ENCODE measurements around the gene KMT2D.

The KMT2D gene

DNA sequence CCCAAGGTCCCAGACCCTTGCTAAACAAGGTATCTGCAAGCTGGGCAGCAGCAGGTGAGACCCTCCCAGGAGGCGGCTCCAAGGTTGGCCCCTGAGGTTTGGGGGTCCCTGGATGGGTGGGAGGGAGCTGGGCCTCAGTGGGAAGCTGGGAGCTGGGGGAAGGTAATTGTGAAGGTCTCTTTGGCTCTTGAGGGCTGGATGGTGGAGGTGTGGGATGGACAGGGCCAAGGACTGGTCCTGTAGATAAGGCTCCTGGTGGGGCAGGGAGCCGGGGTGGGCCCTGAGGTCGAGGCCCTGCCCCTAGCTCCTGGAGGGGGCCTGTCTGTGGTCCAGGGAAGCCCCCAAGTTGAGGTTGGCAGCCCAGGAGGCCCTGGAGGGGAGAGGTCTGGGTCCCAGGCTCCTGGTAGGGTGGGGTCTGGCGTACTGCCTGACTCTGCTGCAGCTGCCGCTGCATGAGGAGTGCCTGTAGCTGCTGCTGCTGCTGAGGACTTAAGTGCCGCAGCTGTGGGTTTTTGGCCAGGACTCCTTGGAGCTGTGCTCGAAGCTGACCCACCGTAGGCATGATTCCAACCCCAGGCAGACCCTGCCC, 28.9 kb downstream of the KMT2D start:
- Histone ChIP-seq H3K9ac (ENCODE audit: low read depth, low read length) (no peak overlapping the region), H3K4me3 (ENCODE audit: low read length) (no peak overlapping the region), H3K36me3 (ENCODE audit: insufficient read depth, low read length) (peaks cover 93% of the 10 kb centered on the region), H3K9me3 (ENCODE audit: insufficient read depth, low read depth, low read length) (no peaks in the 10 kb centered on the region), H3K27me3 (ENCODE audit: insufficient read depth, low read length) (no peaks in the 10 kb centered on the region), H3K4me1 (ENCODE audit: insufficient read depth, low read length) (no peaks in the 10 kb centered on the region), H3K27ac (ENCODE audit: low read depth, low read length) (no peak overlapping the region)
- WGBS, result 96% methylated on average over 8 of the region's 8 CpGs

DNA sequence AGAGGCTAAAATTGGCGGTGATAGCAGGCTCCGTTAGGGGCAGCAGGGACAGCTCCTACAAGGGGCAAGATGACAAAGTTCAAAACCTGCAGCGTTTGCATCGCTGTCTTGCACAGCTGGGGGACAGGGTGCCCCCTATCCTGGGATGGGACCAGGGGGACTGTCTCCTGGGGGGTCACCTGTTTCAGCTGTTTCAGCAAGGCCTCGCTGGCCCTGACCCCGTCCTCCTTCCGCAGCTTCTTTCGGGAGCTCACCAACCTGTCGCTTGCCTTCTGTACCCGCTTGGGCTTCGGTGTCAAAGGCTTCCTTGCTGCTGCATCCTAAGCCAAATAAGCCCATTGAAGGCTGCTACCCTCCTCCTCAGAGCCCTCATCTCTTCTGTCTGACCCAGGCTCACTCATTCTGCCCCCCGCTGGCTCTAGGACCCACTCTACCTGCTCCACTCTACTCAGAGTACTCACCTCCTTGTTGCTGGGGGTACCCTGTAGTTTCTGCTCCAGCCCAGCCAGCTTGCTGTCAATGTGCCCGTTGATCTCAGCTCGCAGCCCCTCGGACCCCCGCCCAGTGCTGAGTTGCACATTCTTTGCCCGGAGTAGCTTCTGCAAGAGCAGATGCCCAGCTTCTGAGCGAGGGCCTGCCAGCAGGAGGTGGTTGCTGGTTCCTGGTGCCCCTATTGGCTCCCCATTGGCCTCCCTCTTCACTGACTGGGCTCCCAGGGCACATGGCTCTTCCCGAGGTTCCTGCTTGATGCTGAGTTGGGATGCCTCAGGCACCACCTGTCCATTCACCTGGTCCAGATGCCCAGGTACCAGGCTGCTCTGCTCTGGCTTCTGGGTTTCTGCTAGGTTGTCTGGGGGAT, 29.7 kb downstream of the KMT2D start:
- Histone ChIP-seq H3K4me1 (ENCODE audit: insufficient read depth, low read length) (no peaks in the 10 kb centered on the region), H3K27me3 (ENCODE audit: insufficient read depth, low read length) (no peaks in the 10 kb centered on the region), H3K27ac (ENCODE audit: low read depth, low read length) (no peak overlapping the region), H3K9ac (ENCODE audit: low read depth, low read length) (no peak overlapping the region), H3K9me3 (ENCODE audit: insufficient read depth, low read depth, low read length) (no peaks in the 10 kb centered on the region), H3K36me3 (ENCODE audit: insufficient read depth, low read length) (peaks cover 94% of the 10 kb centered on the region), H3K4me3 (ENCODE audit: low read length) (no peak overlapping the region)
- 96% methylated on average over 19 of the region's 19 CpGs for WGBS

DNA sequence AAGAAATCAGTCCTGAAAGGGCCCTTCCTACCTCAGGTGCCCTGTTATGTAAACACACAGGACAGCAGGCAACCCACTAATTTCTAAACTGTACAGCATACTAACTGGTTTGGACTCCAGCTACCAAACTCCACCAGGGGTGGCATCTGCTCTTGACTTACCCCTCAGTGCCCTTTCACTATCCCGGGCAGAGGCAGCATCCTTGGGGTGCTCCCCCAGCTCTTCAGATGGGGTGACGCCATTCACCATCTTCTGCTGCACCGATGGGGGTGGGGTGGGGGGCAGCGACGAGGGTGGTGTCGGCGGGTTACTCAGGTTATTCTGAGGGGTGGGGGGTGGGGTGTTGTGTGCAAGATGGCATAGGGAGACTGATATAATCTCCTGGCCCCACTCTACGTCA, 30.5 kb downstream of the KMT2D start:
- 98% methylated on average over 8 of the region's 8 CpGs for WGBS
- Histone ChIP-seq H3K27ac (ENCODE audit: low read depth, low read length) (no peak overlapping the region), H3K4me3 (ENCODE audit: low read length) (no peak overlapping the region), H3K9ac (ENCODE audit: low read depth, low read length) (no peak overlapping the region), H3K4me1 (ENCODE audit: insufficient read depth, low read length) (no peaks in the 10 kb centered on the region), H3K36me3 (ENCODE audit: insufficient read depth, low read length) (peaks cover 96% of the 10 kb centered on the region), H3K9me3 (ENCODE audit: insufficient read depth, low read depth, low read length) (no peaks in the 10 kb centered on the region), H3K27me3 (ENCODE audit: insufficient read depth, low read length) (no peaks in the 10 kb centered on the region)

DNA sequence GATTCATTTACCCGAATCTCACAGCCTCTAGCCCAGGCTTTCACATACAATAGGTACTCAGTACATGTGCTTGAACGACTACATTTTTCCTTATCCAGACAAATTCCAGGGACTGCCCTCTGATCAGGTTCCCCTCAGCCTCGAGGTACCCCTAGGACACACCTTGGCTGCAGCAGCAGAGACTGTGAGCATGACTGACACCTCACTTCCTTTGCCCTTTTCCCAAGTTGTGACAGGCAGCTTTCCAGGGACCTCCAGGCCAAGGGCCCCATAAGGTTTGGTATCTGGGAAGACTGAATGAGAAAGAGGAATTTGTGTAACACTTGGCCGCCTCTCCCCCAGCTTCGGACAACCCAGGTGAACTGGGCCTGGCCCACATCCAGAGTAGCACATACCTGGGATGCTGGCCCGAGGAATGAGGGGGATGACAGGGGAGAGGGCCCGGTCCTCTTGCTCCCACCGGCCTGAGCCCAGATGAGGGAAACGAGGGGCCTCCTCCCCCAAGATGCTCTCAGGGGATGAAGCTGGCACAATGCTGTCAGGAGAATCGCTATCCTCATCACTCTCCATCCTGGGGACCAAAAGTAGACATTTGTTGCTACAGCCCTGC, 31.8 kb downstream of the KMT2D start:
- no peak overlapping the region for H3K27ac ChIP-seq (ENCODE audit: low read depth, low read length)
- H3K4me1 ChIP-seq (ENCODE audit: insufficient read depth, low read length), result no peaks in the 10 kb centered on the region
- no peak overlapping the region for H3K4me3 ChIP-seq (ENCODE audit: low read length)
- no peaks in the 10 kb centered on the region for H3K9me3 ChIP-seq (ENCODE audit: insufficient read depth, low read depth, low read length)
- no peaks in the 10 kb centered on the region for H3K27me3 ChIP-seq (ENCODE audit: insufficient read depth, low read length)
- 95% methylated on average over 10 of the region's 10 CpGs for WGBS
- H3K36me3 ChIP-seq (ENCODE audit: insufficient read depth, low read length), result peaks cover 96% of the 10 kb centered on the region
- no peak overlapping the region for H3K9ac ChIP-seq (ENCODE audit: low read depth, low read length)

DNA sequence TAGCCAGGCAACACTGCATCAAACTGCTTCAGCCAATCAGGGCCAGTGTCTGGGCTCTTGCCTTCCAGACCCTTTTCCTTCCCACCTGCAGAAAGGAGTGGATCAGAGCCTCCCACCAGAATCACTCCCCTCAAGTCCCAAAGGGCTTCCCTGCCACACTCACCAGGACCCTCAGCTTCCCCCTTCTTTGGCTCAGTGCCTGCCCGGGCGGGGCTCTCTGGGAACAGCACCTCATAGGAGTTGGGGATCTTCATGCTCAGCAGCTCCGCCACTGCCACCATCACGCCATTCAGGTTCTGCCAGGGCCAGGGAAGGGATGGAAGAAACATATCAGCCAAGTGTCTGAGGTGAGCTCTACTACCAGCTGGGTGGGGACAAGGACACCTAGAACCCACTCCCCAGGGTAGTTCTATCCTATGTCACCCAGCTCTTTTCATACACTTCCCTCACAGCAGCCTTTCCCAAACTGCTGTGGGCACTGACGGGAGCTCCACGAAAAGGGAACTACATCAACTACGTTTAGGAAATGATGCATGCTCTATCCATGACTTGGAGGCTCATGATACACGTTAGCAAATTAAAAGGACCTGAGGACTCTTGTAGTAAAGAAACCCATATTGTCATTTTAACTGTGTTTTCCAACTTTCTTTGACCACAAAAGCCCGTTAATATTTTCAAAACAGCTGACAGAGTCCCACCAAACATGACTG, 32.6 kb downstream of the KMT2D start:
- H3K4me1 ChIP-seq (ENCODE audit: insufficient read depth, low read length), result no peaks in the 10 kb centered on the region
- H3K9me3 ChIP-seq (ENCODE audit: insufficient read depth, low read depth, low read length), result no peaks in the 10 kb centered on the region
- peaks cover 95% of the 10 kb centered on the region for H3K36me3 ChIP-seq (ENCODE audit: insufficient read depth, low read length)
- H3K27me3 ChIP-seq (ENCODE audit: insufficient read depth, low read length), result no peaks in the 10 kb centered on the region
- H3K27ac ChIP-seq (ENCODE audit: low read depth, low read length), result no peak overlapping the region
- H3K9ac ChIP-seq (ENCODE audit: low read depth, low read length), result no peak overlapping the region
- 96% methylated on average over 9 of the region's 9 CpGs for WGBS
- no peak overlapping the region for H3K4me3 ChIP-seq (ENCODE audit: low read length)

DNA sequence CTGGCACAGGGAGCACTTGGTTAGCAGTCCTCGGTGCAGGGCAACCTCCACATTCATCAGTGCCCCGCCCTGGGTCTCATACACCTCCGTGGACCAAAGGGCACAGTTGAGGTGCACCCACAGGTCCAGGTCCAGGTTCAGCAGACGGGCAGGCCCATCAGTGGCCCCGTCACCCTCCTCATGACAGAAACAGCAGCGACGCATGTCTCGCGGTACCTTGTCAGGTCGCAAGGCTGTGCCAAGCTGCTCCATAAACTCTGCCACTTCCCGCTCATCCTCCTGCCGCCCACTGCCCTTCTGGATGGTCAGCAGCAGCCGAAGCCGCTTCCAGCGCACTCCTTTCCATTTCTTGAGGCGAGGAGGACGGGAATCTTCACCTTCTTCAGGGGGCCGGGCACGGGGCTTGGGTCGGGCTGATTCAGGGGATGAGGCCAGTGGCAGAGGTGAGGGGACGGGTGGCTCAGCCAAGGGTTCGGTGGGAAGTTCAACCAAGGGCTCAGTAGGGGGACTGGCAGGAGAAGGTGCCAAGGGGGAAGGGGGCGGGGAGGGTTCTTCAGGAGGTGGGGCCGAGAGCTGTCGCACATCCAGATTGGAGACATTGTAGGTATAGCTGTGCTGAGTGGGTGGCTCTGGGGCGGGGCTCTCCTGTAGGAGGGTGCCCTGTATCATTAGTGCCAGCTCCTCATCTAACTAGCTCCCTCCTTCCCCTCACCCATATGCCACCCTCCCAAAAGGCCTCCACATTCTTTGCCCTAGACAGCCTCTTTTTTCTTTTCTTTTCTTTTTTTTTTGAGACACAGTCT, 33.7 kb downstream of the KMT2D start:
- no peak overlapping the region for H3K27ac ChIP-seq (ENCODE audit: low read depth, low read length)
- whole genome bisulfite sequencing, result 95% methylated on average over 26 of the region's 26 CpGs
- H3K9me3 ChIP-seq (ENCODE audit: insufficient read depth, low read depth, low read length), result no peaks in the 10 kb centered on the region
- H3K4me3 ChIP-seq (ENCODE audit: low read length), result no peak overlapping the region
- no peaks in the 10 kb centered on the region for H3K4me1 ChIP-seq (ENCODE audit: insufficient read depth, low read length)
- peaks cover 95% of the 10 kb centered on the region for H3K36me3 ChIP-seq (ENCODE audit: insufficient read depth, low read length)
- H3K27me3 ChIP-seq (ENCODE audit: insufficient read depth, low read length), result no peaks in the 10 kb centered on the region
- no peak overlapping the region for H3K9ac ChIP-seq (ENCODE audit: low read depth, low read length)

DNA sequence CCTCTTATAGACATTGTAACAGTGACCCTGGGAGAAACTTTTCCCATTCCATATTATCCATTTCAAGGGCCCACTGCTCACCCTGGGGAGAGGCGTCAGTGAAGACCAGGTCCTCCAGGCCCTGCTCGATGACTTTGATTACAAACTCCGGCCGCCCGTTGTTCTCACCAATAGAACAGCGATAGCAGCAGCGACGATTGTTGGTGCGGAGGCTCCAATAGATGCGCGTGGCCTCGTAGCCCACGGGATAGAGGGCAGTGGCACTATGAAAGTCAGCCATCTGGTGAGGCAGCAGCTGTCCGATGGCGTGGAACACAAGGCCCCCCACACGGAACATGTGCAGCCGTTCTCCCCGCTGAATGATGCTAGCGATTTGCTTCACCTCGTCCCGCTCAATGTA, 34.5 kb downstream of the KMT2D start:
- 95% methylated on average over 21 of the region's 21 CpGs for WGBS
- H3K36me3 ChIP-seq (ENCODE audit: insufficient read depth, low read length), result peaks cover 94% of the 10 kb centered on the region

DNA sequence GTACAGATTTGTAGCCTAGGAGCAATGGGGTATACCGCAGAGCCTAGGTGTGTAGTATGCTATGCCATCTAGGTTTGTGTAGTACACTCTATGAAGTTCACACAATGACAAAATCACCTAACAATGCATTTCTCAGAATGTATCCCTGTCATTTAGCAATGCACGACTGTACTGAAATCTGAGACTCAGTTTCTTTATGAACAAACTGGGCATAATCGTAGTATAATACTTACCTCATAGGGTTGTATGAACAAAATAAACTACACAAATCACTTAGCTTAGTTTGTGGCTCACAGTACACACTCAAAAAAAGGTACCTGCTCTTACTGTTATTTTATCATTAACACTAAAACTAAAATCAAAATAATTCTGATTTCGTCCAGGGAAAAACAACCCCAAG, 35.1 kb downstream of the KMT2D start:
- Histone ChIP-seq H3K4me1 (ENCODE audit: insufficient read depth, low read length) (no peaks in the 10 kb centered on the region), H3K27me3 (ENCODE audit: insufficient read depth, low read length) (no peaks in the 10 kb centered on the region), H3K4me3 (ENCODE audit: low read length) (no peak overlapping the region), H3K27ac (ENCODE audit: low read depth, low read length) (no peak overlapping the region), H3K36me3 (ENCODE audit: insufficient read depth, low read length) (peaks cover 90% of the 10 kb centered on the region), H3K9ac (ENCODE audit: low read depth, low read length) (no peak overlapping the region), H3K9me3 (ENCODE audit: insufficient read depth, low read depth, low read length) (no peaks in the 10 kb centered on the region)
- 100% methylated on average over 4 of the region's 4 CpGs for WGBS

More for the DNA sequence above, 34.5 kb downstream of the KMT2D start:
- Histone ChIP-seq H3K27me3 (ENCODE audit: insufficient read depth, low read length) (no peaks in the 10 kb centered on the region), H3K9ac (ENCODE audit: low read depth, low read length) (no peak overlapping the region), H3K4me3 (ENCODE audit: low read length) (no peak overlapping the region), H3K27ac (ENCODE audit: low read depth, low read length) (no peak overlapping the region), H3K4me1 (ENCODE audit: insufficient read depth, low read length) (no peaks in the 10 kb centered on the region), H3K9me3 (ENCODE audit: insufficient read depth, low read depth, low read length) (no peaks in the 10 kb centered on the region)

DNA sequence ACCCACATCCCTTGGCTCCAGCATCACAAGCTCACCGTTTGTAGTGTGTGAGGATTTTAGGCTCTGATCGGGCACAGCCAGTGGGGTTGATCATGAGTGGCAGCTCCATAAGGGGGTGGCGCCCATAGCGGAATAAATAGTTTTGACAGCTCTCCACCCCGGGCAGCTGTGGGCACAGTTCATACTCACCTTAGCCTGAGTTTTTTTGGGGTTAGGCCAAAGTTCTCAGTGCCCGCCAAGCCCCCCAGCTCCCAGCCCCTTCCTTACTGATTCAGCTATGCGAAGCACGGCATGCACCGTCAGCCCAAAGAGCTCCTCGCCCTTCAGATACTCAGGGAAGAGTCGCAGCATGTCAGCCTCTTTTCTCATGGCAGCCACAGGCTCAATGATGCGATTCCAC, 36.1 kb downstream of the KMT2D start:
- Histone ChIP-seq H3K4me3 (ENCODE audit: low read length) (no peak overlapping the region), H3K4me1 (ENCODE audit: insufficient read depth, low read length) (peaks cover 4% of the 10 kb centered on the region; the same call in 1 of the 2 replicates), H3K36me3 (ENCODE audit: insufficient read depth, low read length) (peaks cover 81% of the 10 kb centered on the region), H3K27ac (ENCODE audit: low read depth, low read length) (no peak overlapping the region), H3K9me3 (ENCODE audit: insufficient read depth, low read depth, low read length) (no peaks in the 10 kb centered on the region), H3K27me3 (ENCODE audit: insufficient read depth, low read length) (no peaks in the 10 kb centered on the region), H3K9ac (ENCODE audit: low read depth, low read length) (no peak overlapping the region)
- WGBS, result 97% methylated on average over 12 of the region's 12 CpGs

DNA sequence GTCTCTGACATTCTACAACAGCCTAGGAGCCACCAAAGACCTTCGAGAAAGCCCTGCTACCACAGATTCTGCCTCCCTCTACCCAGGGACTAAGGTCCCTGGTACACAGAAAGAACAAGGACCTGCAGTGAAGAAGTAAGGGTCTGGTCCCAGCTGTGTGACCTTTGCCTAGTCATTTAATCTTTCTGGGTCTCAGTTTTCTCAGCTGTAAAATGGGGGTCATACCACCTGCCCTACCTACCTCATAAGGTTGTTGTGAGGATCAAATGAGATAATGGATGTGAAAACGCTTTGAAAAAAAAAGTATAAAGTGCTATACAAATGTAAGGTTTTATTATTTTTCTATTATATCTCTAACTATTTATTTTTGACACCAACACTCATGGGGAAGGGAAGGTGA, 36.8 kb downstream of the KMT2D start:
- Histone ChIP-seq H3K9me3 (ENCODE audit: insufficient read depth, low read depth, low read length) (no peaks in the 10 kb centered on the region), H3K27me3 (ENCODE audit: insufficient read depth, low read length) (no peaks in the 10 kb centered on the region), H3K36me3 (ENCODE audit: insufficient read depth, low read length) (peaks cover 74% of the 10 kb centered on the region), H3K4me3 (ENCODE audit: low read length) (no peak overlapping the region), H3K27ac (ENCODE audit: low read depth, low read length) (no peak overlapping the region), H3K4me1 (ENCODE audit: insufficient read depth, low read length) (peaks cover 7% of the 10 kb centered on the region; the same call in 1 of the 2 replicates), H3K9ac (ENCODE audit: low read depth, low read length) (no peak overlapping the region)
- 100% methylated on average over 1 of the region's 2 CpGs for WGBS
